ENCODE results near the gene E2F4. TPM values are rescaled to one million over a fixed set of nuclear protein-coding genes. Genes with fewer than 3 reads are reported as not detected.

E2F4 gene
- total and polyA plus RNA-seq, 2 experiments from 2014 or later, result 67.0 to 135 TPM

DNA sequence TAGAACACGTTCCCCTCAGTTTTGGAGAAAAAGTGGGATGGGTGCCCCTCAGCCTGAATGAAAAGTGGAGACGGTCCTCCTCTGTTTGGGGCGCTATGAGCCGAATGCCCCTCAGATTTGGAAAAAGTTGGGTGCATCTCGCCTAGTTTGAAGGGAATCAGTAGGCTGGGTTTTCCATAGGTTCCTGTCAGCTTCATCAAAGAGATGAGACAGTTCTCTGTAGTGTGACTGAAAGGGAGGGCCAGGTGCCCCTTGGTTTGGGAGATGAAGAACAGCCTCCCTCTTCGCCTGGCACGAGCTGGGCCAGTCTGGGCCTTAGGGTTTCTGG, 56.1 kb downstream of the E2F4 start (continued):
- TF ChIP-seq, protein P1, sequence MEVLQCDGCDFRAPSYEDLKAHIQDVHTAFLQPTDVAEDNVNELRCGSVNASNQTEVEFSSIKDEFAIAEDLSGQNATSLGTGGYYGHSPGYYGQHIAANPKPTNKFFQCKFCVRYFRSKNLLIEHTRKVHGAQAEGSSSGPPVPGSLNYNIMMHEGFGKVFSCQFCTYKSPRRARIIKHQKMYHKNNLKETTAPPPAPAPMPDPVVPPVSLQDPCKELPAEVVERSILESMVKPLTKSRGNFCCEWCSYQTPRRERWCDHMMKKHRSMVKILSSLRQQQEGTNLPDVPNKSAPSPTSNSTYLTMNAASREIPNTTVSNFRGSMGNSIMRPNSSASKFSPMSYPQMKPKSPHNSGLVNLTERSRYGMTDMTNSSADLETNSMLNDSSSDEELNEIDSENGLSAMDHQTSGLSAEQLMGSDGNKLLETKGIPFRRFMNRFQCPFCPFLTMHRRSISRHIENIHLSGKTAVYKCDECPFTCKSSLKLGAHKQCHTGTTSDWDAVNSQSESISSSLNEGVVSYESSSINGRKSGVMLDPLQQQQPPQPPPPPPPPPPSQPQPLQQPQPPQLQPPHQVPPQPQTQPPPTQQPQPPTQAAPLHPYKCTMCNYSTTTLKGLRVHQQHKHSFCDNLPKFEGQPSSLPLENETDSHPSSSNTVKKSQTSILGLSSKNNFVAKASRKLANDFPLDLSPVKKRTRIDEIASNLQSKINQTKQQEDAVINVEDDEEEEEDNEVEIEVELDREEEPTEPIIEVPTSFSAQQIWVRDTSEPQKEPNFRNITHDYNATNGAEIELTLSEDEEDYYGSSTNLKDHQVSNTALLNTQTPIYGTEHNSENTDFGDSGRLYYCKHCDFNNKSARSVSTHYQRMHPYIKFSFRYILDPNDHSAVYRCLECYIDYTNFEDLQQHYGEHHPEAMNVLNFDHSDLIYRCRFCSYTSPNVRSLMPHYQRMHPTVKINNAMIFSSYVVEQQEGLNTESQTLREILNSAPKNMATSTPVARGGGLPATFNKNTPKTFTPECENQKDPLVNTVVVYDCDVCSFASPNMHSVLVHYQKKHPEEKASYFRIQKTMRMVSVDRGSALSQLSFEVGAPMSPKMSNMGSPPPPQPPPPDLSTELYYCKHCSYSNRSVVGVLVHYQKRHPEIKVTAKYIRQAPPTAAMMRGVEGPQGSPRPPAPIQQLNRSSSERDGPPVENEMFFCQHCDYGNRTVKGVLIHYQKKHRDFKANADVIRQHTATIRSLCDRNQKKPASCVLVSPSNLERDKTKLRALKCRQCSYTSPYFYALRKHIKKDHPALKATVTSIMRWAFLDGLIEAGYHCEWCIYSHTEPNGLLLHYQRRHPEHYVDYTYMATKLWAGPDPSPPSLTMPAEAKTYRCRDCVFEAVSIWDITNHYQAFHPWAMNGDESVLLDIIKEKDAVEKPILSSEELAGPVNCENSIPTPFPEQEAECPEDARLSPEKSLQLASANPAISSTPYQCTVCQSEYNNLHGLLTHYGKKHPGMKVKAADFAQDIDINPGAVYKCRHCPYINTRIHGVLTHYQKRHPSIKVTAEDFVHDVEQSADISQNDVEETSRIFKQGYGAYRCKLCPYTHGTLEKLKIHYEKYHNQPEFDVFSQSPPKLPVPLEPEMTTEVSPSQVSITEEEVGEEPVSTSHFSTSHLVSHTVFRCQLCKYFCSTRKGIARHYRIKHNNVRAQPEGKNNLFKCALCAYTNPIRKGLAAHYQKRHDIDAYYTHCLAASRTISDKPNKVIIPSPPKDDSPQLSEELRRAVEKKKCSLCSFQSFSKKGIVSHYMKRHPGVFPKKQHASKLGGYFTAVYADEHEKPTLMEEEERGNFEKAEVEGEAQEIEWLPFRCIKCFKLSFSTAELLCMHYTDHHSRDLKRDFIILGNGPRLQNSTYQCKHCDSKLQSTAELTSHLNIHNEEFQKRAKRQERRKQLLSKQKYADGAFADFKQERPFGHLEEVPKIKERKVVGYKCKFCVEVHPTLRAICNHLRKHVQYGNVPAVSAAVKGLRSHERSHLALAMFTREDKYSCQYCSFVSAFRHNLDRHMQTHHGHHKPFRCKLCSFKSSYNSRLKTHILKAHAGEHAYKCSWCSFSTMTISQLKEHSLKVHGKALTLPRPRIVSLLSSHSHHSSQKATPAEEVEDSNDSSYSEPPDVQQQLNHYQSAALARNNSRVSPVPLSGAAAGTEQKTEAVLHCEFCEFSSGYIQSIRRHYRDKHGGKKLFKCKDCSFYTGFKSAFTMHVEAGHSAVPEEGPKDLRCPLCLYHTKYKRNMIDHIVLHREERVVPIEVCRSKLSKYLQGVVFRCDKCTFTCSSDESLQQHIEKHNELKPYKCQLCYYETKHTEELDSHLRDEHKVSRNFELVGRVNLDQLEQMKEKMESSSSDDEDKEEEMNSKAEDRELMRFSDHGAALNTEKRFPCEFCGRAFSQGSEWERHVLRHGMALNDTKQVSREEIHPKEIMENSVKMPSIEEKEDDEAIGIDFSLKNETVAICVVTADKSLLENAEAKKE (CRISPR knock-in tag; IDR thresholded peaks at IDR 0.05), result no peak
- TF ChIP-seq ZNF331 (CRISPR knock-in tag; IDR thresholded peaks at IDR 0.05; ENCODE audit: low read depth) (no peak), STAT1 (IDR thresholded peaks at IDR 0.05; ENCODE audit: unreplicated experiment) (no peak), POLR2AphosphoS5 (IDR thresholded peaks at IDR 0.05; ENCODE audit: low read depth) (no peak)
- TF ChIP-seq, protein P2, sequence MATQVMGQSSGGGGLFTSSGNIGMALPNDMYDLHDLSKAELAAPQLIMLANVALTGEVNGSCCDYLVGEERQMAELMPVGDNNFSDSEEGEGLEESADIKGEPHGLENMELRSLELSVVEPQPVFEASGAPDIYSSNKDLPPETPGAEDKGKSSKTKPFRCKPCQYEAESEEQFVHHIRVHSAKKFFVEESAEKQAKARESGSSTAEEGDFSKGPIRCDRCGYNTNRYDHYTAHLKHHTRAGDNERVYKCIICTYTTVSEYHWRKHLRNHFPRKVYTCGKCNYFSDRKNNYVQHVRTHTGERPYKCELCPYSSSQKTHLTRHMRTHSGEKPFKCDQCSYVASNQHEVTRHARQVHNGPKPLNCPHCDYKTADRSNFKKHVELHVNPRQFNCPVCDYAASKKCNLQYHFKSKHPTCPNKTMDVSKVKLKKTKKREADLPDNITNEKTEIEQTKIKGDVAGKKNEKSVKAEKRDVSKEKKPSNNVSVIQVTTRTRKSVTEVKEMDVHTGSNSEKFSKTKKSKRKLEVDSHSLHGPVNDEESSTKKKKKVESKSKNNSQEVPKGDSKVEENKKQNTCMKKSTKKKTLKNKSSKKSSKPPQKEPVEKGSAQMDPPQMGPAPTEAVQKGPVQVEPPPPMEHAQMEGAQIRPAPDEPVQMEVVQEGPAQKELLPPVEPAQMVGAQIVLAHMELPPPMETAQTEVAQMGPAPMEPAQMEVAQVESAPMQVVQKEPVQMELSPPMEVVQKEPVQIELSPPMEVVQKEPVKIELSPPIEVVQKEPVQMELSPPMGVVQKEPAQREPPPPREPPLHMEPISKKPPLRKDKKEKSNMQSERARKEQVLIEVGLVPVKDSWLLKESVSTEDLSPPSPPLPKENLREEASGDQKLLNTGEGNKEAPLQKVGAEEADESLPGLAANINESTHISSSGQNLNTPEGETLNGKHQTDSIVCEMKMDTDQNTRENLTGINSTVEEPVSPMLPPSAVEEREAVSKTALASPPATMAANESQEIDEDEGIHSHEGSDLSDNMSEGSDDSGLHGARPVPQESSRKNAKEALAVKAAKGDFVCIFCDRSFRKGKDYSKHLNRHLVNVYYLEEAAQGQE (IDR thresholded peaks at IDR 0.05; ENCODE audit: unreplicated experiment), result no peak

MicroRNAs within 50 kb of the gene (microRNA counts, 767-probe panel; counts per million panel counts)
- not detected for microRNA hsa-miR-328

Small RNAs within 50 kb of the gene (microRNA-seq; reads per million reads assigned to microRNA genes)
- gene MIR328, result 1.8 reads per million

Small RNAs within 50 kb of the gene (small RNA-seq; reads per million reads assigned to genes)
- not detected for gene MIR328 (ENCODE audit: low replicate concordance)

Other genes with a start within 250 kb of the E2F4 start
- gene CES3, start 230.9 kb upstream of the E2F4 start, total RNA-seq (2014; rRNA removed; shearing (Covaris generic)), result 0.66 and 1.0 TPM in 2 replicates
- gene CES3, start 230.9 kb upstream of the E2F4 start, polyA plus RNA-seq (2016; fragmentation: Nextera tagmentation; extraction: Ambion mirVana), result 0.55 and 0.92 TPM in 2 replicates
- gene CES4A, start 203.6 kb upstream of the E2F4 start, total RNA-seq (2014; rRNA removed; shearing (Covaris generic)), result 0.10 and 0.39 TPM in 2 replicates
- gene CES4A, start 203.6 kb upstream of the E2F4 start, polyA plus RNA-seq (2016; fragmentation: Nextera tagmentation; extraction: Ambion mirVana), result 0.16 and 0.42 TPM in 2 replicates
- gene CBFB, start 163.0 kb upstream of the E2F4 start, total RNA-seq (2014; rRNA removed; shearing (Covaris generic)), result 26.9 and 27.8 TPM in 2 replicates
- 26.1 and 31.0 TPM in 2 replicates for gene CBFB, start 163.0 kb upstream of the E2F4 start, polyA plus RNA-seq (2016; fragmentation: Nextera tagmentation; extraction: Ambion mirVana)
- 26.6 and 35.9 TPM in 2 replicates for gene PHAF1, start 82.2 kb upstream of the E2F4 start, total RNA-seq (2014; rRNA removed; shearing (Covaris generic))
- 14.2 and 14.7 TPM in 2 replicates for gene PHAF1, start 82.2 kb upstream of the E2F4 start, polyA plus RNA-seq (2016; fragmentation: Nextera tagmentation; extraction: Ambion mirVana)
- 6.8 and 7.0 TPM in 2 replicates for gene B3GNT9, start 41.2 kb upstream of the E2F4 start, total RNA-seq (2014; rRNA removed; shearing (Covaris generic))
- 0.99 and 1.5 TPM in 2 replicates for gene B3GNT9, start 41.2 kb upstream of the E2F4 start, polyA plus RNA-seq (2016; fragmentation: Nextera tagmentation; extraction: Ambion mirVana)
- 0.42 TPM in 1 of 2 replicates, not detected in the other for gene TRADD, start 32.2 kb upstream of the E2F4 start, total RNA-seq (2014; rRNA removed; shearing (Covaris generic))
- 0.50 and 0.55 TPM in 2 replicates for gene TRADD, start 32.2 kb upstream of the E2F4 start, polyA plus RNA-seq (2016; fragmentation: Nextera tagmentation; extraction: Ambion mirVana)
- gene FBXL8, start 32.2 kb upstream of the E2F4 start, total RNA-seq (2014; rRNA removed; shearing (Covaris generic)), result not detected in 2 replicates
- gene FBXL8, start 32.2 kb upstream of the E2F4 start, polyA plus RNA-seq (2016; fragmentation: Nextera tagmentation; extraction: Ambion mirVana), result 0.26 TPM in 1 of 2 replicates, not detected in the other
- 1.3 TPM in 1 of 2 replicates, not detected in the other for gene HSF4, start 27.4 kb upstream of the E2F4 start, total RNA-seq (2014; rRNA removed; shearing (Covaris generic))
- gene HSF4, start 27.4 kb upstream of the E2F4 start, polyA plus RNA-seq (2016; fragmentation: Nextera tagmentation; extraction: Ambion mirVana), result 0.19 TPM in 1 of 2 replicates, not detected in the other
- 0.27 and 3.3 TPM in 2 replicates for gene NOL3, start 21.6 kb upstream of the E2F4 start, total RNA-seq (2014; rRNA removed; shearing (Covaris generic))
- 2.7 and 4.0 TPM in 2 replicates for gene NOL3, start 21.6 kb upstream of the E2F4 start, polyA plus RNA-seq (2016; fragmentation: Nextera tagmentation; extraction: Ambion mirVana)
- 22.7 and 23.1 TPM in 2 replicates for gene MATCAP1, start 8.2 kb upstream of the E2F4 start, total RNA-seq (2014; rRNA removed; shearing (Covaris generic))
- 9.5 and 13.3 TPM in 2 replicates for gene MATCAP1, start 8.2 kb upstream of the E2F4 start, polyA plus RNA-seq (2016; fragmentation: Nextera tagmentation; extraction: Ambion mirVana)
- 1.6 and 2.3 TPM in 2 replicates for gene EXOC3L1, start 2.0 kb upstream of the E2F4 start, total RNA-seq (2014; rRNA removed; shearing (Covaris generic))
- gene EXOC3L1, start 2.0 kb upstream of the E2F4 start, polyA plus RNA-seq (2016; fragmentation: Nextera tagmentation; extraction: Ambion mirVana), result 0.92 and 1.1 TPM in 2 replicates
- gene ELMO3, start 7.0 kb downstream of the E2F4 start, total RNA-seq (2014; rRNA removed; shearing (Covaris generic)), result 16.2 and 18.3 TPM in 2 replicates
- gene ELMO3, start 7.0 kb downstream of the E2F4 start, polyA plus RNA-seq (2016; fragmentation: Nextera tagmentation; extraction: Ambion mirVana), result 4.5 and 4.7 TPM in 2 replicates
- gene TMEM208, start 35.0 kb downstream of the E2F4 start, total RNA-seq (2014; rRNA removed; shearing (Covaris generic)), result 18.4 and 23.2 TPM in 2 replicates
- gene TMEM208, start 35.0 kb downstream of the E2F4 start, polyA plus RNA-seq (2016; fragmentation: Nextera tagmentation; extraction: Ambion mirVana), result 82.3 and 89.7 TPM in 2 replicates
- gene FHOD1, start 55.3 kb downstream of the E2F4 start, total RNA-seq (2014; rRNA removed; shearing (Covaris generic)), result 48.2 and 52.7 TPM in 2 replicates
- 26.2 and 28.4 TPM in 2 replicates for gene FHOD1, start 55.3 kb downstream of the E2F4 start, polyA plus RNA-seq (2016; fragmentation: Nextera tagmentation; extraction: Ambion mirVana)
- 5.4 and 6.4 TPM in 2 replicates for gene SLC9A5, start 56.8 kb downstream of the E2F4 start, total RNA-seq (2014; rRNA removed; shearing (Covaris generic))
- gene SLC9A5, start 56.8 kb downstream of the E2F4 start, polyA plus RNA-seq (2016; fragmentation: Nextera tagmentation; extraction: Ambion mirVana), result 3.4 and 4.5 TPM in 2 replicates
- gene PLEKHG4, start 87.4 kb downstream of the E2F4 start, total RNA-seq (2014; rRNA removed; shearing (Covaris generic)), result 10.3 and 17.1 TPM in 2 replicates
- 3.2 and 4.9 TPM in 2 replicates for gene PLEKHG4, start 87.4 kb downstream of the E2F4 start, polyA plus RNA-seq (2016; fragmentation: Nextera tagmentation; extraction: Ambion mirVana)
- 0.31 TPM in 1 of 2 replicates, not detected in the other for gene KCTD19, start 134.6 kb downstream of the E2F4 start, total RNA-seq (2014; rRNA removed; shearing (Covaris generic))
- gene KCTD19, start 134.6 kb downstream of the E2F4 start, polyA plus RNA-seq (2016; fragmentation: Nextera tagmentation; extraction: Ambion mirVana), result 0.61 and 0.65 TPM in 2 replicates
- 1.2 TPM in 1 of 2 replicates, not detected in the other for gene LRRC36, start 134.7 kb downstream of the E2F4 start, total RNA-seq (2014; rRNA removed; shearing (Covaris generic))
- not detected in 2 replicates for gene LRRC36, start 134.7 kb downstream of the E2F4 start, polyA plus RNA-seq (2016; fragmentation: Nextera tagmentation; extraction: Ambion mirVana)
- 0.28 TPM in 1 of 2 replicates, not detected in the other for gene TPPP3, start 201.3 kb downstream of the E2F4 start, total RNA-seq (2014; rRNA removed; shearing (Covaris generic))
- gene TPPP3, start 201.3 kb downstream of the E2F4 start, polyA plus RNA-seq (2016; fragmentation: Nextera tagmentation; extraction: Ambion mirVana), result 0.26 and 1.3 TPM in 2 replicates
- 2.3 and 2.7 TPM in 2 replicates for gene ZDHHC1, start 224.3 kb downstream of the E2F4 start, total RNA-seq (2014; rRNA removed; shearing (Covaris generic))
- gene ZDHHC1, start 224.3 kb downstream of the E2F4 start, polyA plus RNA-seq (2016; fragmentation: Nextera tagmentation; extraction: Ambion mirVana), result 1.4 and 1.6 TPM in 2 replicates
- gene HSD11B2, start 239.0 kb downstream of the E2F4 start, total RNA-seq (2014; rRNA removed; shearing (Covaris generic)), result 23.0 and 25.1 TPM in 2 replicates
- 14.8 and 16.6 TPM in 2 replicates for gene HSD11B2, start 239.0 kb downstream of the E2F4 start, polyA plus RNA-seq (2016; fragmentation: Nextera tagmentation; extraction: Ambion mirVana)